Renal cortex interstitium (tissue), 11 donors: ENCODE data around the gene SH3RF3. TPM values are rescaled to one million over a fixed set of nuclear protein-coding genes. Genes with fewer than 3 reads are reported as not detected.
"Not testable (repeated sequence)": the region's sequence is repeated elsewhere in the genome, so short reads cannot be mapped to it uniquely, and the experiment has no call there.

Source experiments
- DNase-seq, 11 donors: peaks; one replicate each; pipeline ENCODE4 v3.0.0-alpha.2; 2013; ENCODE audit warnings: low read depth in 9 of 11, low spot score in 4 of 11; ENCODE audit errors: extremely low read depth in 1 of 11
- polyA plus RNA-seq, 3 donors: library from polyadenylated mRNA; unstranded; fragments of 120-200 nt; gene quantifications; one replicate each; pipeline ENCODE4 v1.2.1, GENCODE V29; 2013; ENCODE audit not compliant: insufficient read length in 3 of 3

SH3RF3 gene
- polyA plus RNA-seq, 3 donors, result 4.2 to 5.8 (median 5.2) TPM

DNA sequence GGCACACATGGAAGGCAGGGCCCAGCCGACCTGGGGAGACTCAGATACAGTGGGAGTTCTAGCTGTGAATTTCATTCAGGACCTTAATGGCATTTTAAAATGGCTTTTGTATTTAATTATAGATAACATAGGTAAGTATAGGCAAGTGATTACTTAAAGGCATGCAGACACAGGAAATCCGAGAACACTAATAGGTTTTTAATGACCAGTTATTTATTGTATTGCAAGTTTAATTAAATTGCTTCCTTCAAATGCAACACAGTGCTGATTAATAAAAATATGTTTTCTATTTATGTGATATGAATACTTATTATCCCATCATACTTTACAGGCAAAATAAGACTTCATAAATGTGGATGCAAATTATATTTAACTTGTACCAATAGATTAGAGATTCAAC, 19.7 kb upstream of the SH3RF3 start:
- DNase-seq, result no peak

DNA sequence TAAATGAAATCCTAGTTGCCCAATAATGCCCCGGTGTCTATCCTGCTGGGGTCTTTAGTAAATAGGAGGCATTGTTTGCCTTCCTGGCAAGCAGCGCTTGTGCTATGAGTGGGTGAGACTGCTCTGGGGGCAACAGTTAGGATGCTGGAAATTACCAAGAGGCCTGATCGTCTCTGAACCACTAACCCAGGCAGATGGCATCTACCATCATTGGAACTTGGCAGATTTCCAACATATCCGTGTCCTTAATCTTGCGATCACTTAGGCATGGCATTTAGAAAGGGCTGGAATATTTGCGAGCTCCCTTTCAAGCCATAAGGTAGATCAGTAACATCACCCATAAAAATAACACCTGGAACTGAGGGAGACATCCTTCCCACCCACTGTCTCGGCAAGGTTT, 18.8 kb upstream of the SH3RF3 start:
- DNase-seq, result no peak

- DNase-seq, result not testable (repeated sequence)
Measured at GRCh38 chr2:109117181-109117580, 11.8 kb upstream of the SH3RF3 start.

- DNase-seq, result no peak
Measured at GRCh38 chr2:109117780-109118179, 11.2 kb upstream of the SH3RF3 start.

GRCh38 chr2:109118321-109118720, 10.7 kb upstream of the SH3RF3 start:
- DNase-seq, result no peak

DNA sequence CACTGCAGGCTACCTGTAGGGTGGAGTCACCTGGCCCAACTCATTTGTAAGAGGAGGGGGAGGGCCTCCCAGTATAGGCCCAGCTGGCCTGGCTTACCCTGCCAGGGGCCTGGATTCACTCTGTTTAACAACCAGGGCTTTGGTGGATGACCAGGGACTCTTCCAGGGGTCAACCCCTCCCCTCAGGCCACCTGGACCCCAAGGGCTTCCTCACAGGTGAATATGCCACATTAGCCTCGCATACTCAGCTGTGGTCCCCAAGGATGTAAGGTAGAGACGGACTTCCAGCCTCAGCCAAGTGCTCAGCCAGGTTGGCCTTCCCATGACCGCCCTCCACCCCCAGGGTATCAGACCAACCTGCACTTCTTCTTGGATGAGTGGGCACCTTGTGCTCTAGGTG, 8.8 kb upstream of the SH3RF3 start:
- DNase-seq, result no peak

- not testable (repeated sequence) for DNase-seq
Measured at GRCh38 chr2:109120686-109121085, 8.3 kb upstream of the SH3RF3 start.

- DNase-seq, result no peak
Measured at GRCh38 chr2:109123586-109124201, 5.3 kb upstream of the SH3RF3 start.

- no peak for DNase-seq
Measured at GRCh38 chr2:109124982-109125592, 3.9 kb upstream of the SH3RF3 start.

GRCh38 chr2:109125593-109126500, 3.2 kb upstream of the SH3RF3 start:
- DNase-seq, result no peak

DNA sequence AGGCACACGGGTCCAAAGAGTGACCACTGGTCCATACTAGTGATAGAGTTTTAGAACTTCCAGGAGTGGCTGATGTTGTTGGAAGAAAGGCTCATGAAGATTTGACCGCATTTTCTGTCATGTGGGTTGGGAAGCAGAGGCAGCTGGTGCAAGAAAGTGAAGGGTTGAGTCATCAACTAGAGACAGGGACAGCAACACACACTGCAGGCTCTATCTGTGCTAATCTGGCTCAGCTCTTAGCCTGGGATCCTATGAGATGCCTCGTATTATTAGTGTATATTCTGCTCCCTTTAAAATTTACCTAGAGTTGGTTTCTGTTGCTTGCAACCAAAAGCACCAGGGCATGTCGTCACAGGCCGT, 2.5 kb upstream of the SH3RF3 start:
- no peak for DNase-seq

DNA sequence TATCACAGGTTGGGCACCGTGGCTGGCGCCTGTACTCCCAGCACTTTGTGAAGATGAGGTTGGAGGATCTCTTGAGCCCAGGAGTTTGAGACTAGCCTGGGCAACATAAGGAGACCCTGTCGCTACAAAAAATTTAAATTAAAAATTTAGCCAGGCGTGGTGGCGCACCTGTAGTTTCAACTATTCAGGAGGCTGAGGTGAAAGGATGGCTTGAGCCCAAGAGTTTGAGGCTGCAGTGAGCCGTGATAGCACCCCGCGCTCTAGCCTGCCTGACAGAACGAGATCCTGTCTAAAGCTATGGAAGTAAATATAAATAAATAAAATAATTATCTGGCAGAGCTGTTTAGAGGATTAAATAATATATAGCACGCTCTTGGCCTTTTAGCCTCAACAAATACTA, 1.4 kb upstream of the SH3RF3 start:
- DNase-seq, result no peak

GRCh38 chr2:109128048-109128615, 873 bp upstream of the SH3RF3 start:
- peak; percentile 56 to 81 (median 75) for DNase-seq

- peak in 1 of 11 donors; percentile 46 for DNase-seq
Measured at GRCh38 chr2:109129356-109129920, 433 bp downstream of the SH3RF3 start.

DNA sequence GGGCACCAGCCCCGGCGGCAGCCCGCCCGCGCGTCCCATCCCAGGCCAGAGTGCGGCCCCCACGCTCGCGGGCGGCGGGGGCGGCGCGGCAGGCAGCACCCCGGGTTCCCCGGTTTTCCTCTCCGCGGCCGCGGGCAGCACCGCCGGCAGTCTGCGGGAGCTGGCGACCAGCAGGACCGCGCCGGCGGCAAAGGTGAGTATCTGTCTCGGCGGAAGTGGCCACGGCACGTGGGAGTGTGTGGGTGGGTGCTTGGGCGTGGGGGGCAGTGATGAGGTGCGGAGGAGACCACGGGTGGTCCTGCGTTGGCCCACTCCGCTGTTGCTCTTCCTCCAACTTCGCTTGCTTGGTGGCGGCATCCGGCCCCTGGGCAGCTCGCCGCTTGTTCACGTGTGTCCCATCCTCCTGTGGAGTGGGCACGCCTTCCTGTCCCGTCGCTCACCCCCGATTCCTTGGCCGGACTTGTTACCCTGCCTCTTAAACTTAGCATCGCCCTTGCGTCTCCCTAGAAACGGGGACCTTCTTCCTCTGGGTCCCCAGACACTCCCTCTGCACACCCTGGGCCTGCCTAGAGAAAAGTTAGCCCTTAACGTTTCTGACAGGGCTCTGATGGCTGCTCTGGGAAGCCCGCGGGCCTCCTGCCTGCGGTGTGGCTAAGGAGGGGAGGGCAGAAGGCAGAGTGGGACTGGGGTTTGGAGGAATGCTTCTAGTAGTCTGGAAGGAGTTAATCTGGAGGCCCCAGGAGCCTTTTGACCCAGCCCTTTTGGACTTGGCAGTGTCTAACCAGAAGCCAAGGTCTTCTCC, 1.1 kb downstream of the SH3RF3 start:
- DNase-seq, result no peak

DNA sequence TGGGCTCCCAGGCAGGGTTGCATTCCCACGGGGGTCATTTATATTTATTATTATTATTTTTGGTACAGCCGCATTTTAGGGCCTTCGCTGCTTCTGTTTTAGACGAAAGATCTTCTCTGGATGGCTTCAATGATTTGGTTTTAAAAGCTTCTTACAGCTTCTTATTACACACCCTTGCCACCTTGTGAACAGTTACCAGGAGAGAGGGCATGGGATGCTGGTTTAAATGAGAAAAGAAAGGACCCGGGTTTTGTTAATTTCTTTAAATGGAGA, 1.7 kb downstream of the SH3RF3 start:
- no peak for DNase-seq

GRCh38 chr2:109131777-109132176, 2.8 kb downstream of the SH3RF3 start:
- no peak for DNase-seq

DNA sequence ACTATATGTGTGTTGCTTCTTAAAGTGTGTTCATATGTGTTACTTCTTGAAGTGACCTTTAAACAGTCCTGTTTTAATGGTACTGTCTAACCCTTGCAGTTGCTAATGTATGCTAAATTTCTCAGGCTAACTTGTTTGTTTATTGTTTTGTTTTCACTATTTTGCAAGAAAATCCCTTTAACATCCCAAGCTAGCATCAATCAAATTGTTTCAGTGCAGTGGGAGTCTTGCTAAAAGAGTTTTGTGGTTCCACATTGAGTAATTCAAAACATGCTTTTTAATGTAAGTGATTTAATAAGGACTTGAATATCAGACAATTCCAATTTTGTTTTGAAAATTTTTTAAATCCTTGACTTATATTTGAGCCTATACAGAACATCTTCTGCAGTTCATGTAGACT, 3.6 kb downstream of the SH3RF3 start:
- no peak for DNase-seq

- DNase-seq, result no peak
Measured at GRCh38 chr2:109133746-109134145, 4.7 kb downstream of the SH3RF3 start.
